K562 (cell line): ENCODE results near the gene SRPX. TPM values are rescaled to one million over a fixed set of nuclear protein-coding genes. Genes with fewer than 3 reads are reported as not detected.

Experiments used
- ATAC-seq: fragments of 200-7000 bp; cut with Tn5 transposase; 3 replicates; pipeline ENCODE4 v1.9.1; 2020; ENCODE audit warnings: moderate library complexity
- BruUV-seq: library from RNA; stranded (reverse); fragments of 400-500 nt; replicated peaks from 2 replicates; lab custom pipeline; 2021; lab: Mats Ljungman, UMichigan
- CTCF ChIA-PET: fragments of 300-600 bp; formaldehyde crosslinking; extraction: SDS; loops from one replicate; lab custom pipeline; 2021; ENCODE audit warnings: low intra/inter-chr PET ratio; lab: Yijun Ruan, JAX
- POLR2A ChIA-PET: fragments of 300-600, 350-650 bp; sonication (Branson Sonifier 250); formaldehyde crosslinking; extraction: SDS; loops from one replicate; lab custom pipeline; 2021; ENCODE audit warnings: antibody characterized with exemption, inconsistent platforms; lab: Yijun Ruan, JAX
- DNase-seq, 4 experiments: peaks; one replicate each; pipeline versions ENCODE4 v3.0.0 to v3.0.0-alpha.2; 2011 to 2018; ENCODE audit warnings: low spot score in 3 of 4, mixed read lengths in 3 of 4; ENCODE audit errors: extremely low read depth in 1 of 4
- FAIRE-seq: peaks from 2 replicates; lab custom pipeline; 2011; peaks lifted over from hg19 to GRCh38; lab: Jason Lieb, UNC
- H2AFZ ChIP-seq: 2 replicates; pipeline ENCODE4 v1.6.0; 2011; ENCODE audit warnings: low read depth, low read length, control low read depth, inconsistent platforms
- H3K27ac ChIP-seq: fragments of 200-600 bp; 3 replicates; pipeline ENCODE4 v1.8.0; 2011; ENCODE audit warnings: low read depth, mild to moderate bottlenecking, control low read depth, inconsistent platforms, low read length, moderate library complexity, mixed read lengths; ENCODE audit errors: extremely low read depth
- H3K27me3 ChIP-seq, 2 experiments: fragments of 300-600 bp in 1 of 2; 2 replicates in 1 of 2; 3 replicates in 1 of 2; pipeline versions ENCODE4 v1.6.0 to v1.8.0; 2011; ENCODE audit warnings: inconsistent platforms in 2 of 2, low read length in 2 of 2, mild to moderate bottlenecking in 1 of 2, mixed read lengths in 1 of 2, moderate library complexity in 1 of 2; ENCODE audit not compliant: control insufficient read depth in 2 of 2, insufficient read depth in 2 of 2
- H3K36me3 ChIP-seq: fragments of 300-600 bp; 3 replicates; pipeline ENCODE4 v1.8.0; 2011; ENCODE audit warnings: mild to moderate bottlenecking, low read length, inconsistent platforms; ENCODE audit not compliant: control insufficient read depth, insufficient read depth
- H3K4me1 ChIP-seq, 2 experiments: fragments of 200-600 bp in 1 of 2; replicated peaks in 1 of 2; 2 replicates in 1 of 2; 3 replicates in 1 of 2; pipeline versions ENCODE4 v1.5.1 to v1.8.0; 2011; ENCODE audit warnings: inconsistent platforms in 2 of 2, low read length in 2 of 2, mild to moderate bottlenecking in 1 of 2, mixed read lengths in 1 of 2, moderate library complexity in 1 of 2; ENCODE audit not compliant: control insufficient read depth in 2 of 2, insufficient read depth in 2 of 2
- H3K4me2 ChIP-seq: 2 replicates; pipeline ENCODE4 v1.6.1; 2011; ENCODE audit warnings: low read length, control low read depth, inconsistent platforms, mixed read lengths; ENCODE audit not compliant: insufficient read depth
- H3K4me3 ChIP-seq: fragments of 200-600 bp; sonication (generic), shearing (Covaris generic); 2 replicates; pipeline ENCODE4 v1.5.1; 2016; ENCODE audit warnings: control low read depth, inconsistent platforms
- H3K79me2 ChIP-seq: fragments of 200-600 bp; 3 replicates; pipeline ENCODE4 v1.8.0; 2011; ENCODE audit warnings: low read length, inconsistent platforms; ENCODE audit not compliant: control insufficient read depth, insufficient read depth
- H3K9ac ChIP-seq, 2 experiments: 2 replicates each; pipeline versions ENCODE4 v1.6.0 to v1.6.1; 2011; ENCODE audit warnings: low read depth in 2 of 2, low read length in 2 of 2, control low read depth in 1 of 2, inconsistent platforms in 1 of 2, mild to moderate bottlenecking in 1 of 2, mixed read lengths in 1 of 2; ENCODE audit not compliant: insufficient read depth in 1 of 2
- H3K9me1 ChIP-seq: one replicate; pipeline ENCODE4 v1.6.0; 2011; ENCODE audit warnings: inconsistent platforms, mild to moderate bottlenecking, low read length, moderate library complexity; ENCODE audit not compliant: control insufficient read depth, insufficient read depth
- H3K9me3 ChIP-seq: replicated peaks from 2 replicates; pipeline ENCODE4 v1.5.1; 2011; ENCODE audit warnings: low read depth, low read length, inconsistent platforms; ENCODE audit not compliant: control insufficient read depth, insufficient read depth
- H4K20me1 ChIP-seq: replicated peaks from 2 replicates; pipeline ENCODE4 v1.6.1; 2011; ENCODE audit warnings: low read length, inconsistent platforms, mixed read lengths; ENCODE audit not compliant: control insufficient read depth, insufficient read depth
- CTCF ChIP-seq, 3 experiments: IDR thresholded peaks in 2 of 3; conservative IDR thresholded peaks in 1 of 3; 2 replicates each; pipeline ENCODE4 v1.5.1; 2011 to 2012; ENCODE audit warnings: low read length in 3 of 3, mild to moderate bottlenecking in 3 of 3, control low read depth in 2 of 3, improper control_type of control experiment in 1 of 3, inconsistent platforms in 1 of 3, low read depth in 1 of 3, mixed read lengths in 1 of 3, moderate library complexity in 1 of 3; ENCODE audit not compliant: insufficient read depth in 2 of 3
- FOXM1 ChIP-seq, 2 experiments: fragments of 450-650 bp in 1 of 2; sonication (generic) in 1 of 2; formaldehyde crosslinking in 1 of 2; IDR thresholded peaks; 2 replicates each; pipeline versions ENCODE4 v1.6.1 to v1.9.0; 2017 to 2022; ENCODE audit warnings: low read depth in 2 of 2, mild to moderate bottlenecking in 2 of 2, missing genetic modification reagents in 1 of 2, moderate library complexity in 1 of 2
- RAD21 ChIP-seq, 2 experiments: fragments of 250-450 bp in 1 of 2; fragments of 450-650 bp in 1 of 2; sonication (Bioruptor Pico) in 1 of 2; formaldehyde crosslinking in 1 of 2; IDR thresholded peaks in 1 of 2; conservative IDR thresholded peaks in 1 of 2; 2 replicates each; pipeline versions ENCODE4 v1.4.0 to v1.8.0; 2020 to 2022; ENCODE audit warnings: mild to moderate bottlenecking in 2 of 2, moderate library complexity in 1 of 2
- TCFL5 ChIP-seq: fragments of 250-450 bp; sonication (Bioruptor Pico); conservative IDR thresholded peaks from 2 replicates; pipeline ENCODE4 v1.6.1; 2021; ENCODE audit warnings: mild to moderate bottlenecking, moderate library complexity, matching md5 sums
- ZNF121 ChIP-seq: sonication (generic); formaldehyde crosslinking; conservative IDR thresholded peaks from 2 replicates; pipeline ENCODE4 v1.8.0; 2022; ENCODE audit warnings: missing genetic modification reagents
- WGBS: fragments of 100-300 bp; shearing (Covaris generic); methylation state at CpG from one replicate; pipeline ENCODE4 v1.1.6; 2016; ENCODE audit warnings: low coverage, mixed read lengths; ENCODE audit not compliant: insufficient coverage; ENCODE audit errors: missing lambda C conversion rate; 5-methylcytosine and 5-hydroxymethylcytosine counted together
- in situ Hi-C: fragments of 300-500 bp; cut with MboI; formaldehyde crosslinking; loops from 4 replicates; pipeline ENCODE4 v1.15.0; 2018; ENCODE audit warnings: inconsistent platforms, mixed read lengths
- intact Hi-C: fragments of 100-400 bp; cut with micrococcal nuclease; formaldehyde crosslinking; loops from 2 replicates; pipeline ENCODE4 v1.14.2; 2022
- polyA plus RNA-seq, 8 experiments: library from polyadenylated mRNA; depleted of rRNA in 4 of 8; stranded (reverse) in 5 of 8; unstranded in 3 of 8; fragments of >200 nt; fragmentation: Nextera tagmentation in 2 of 8; fragmentation: Illumina TruSeq in 1 of 8; extraction: Ambion mirVana in 2 of 8; extraction: Trizol in 1 of 8; gene quantifications; 2 replicates each; pipeline versions ENCODE4 v1.2.1 to v1.2.3, GENCODE V29; 2011 to 2014; ENCODE audit warnings: inconsistent platforms in 1 of 8, missing spikeins in 1 of 8
- total RNA-seq, 7 experiments: library from RNA; depleted of rRNA in 6 of 7; stranded (reverse); fragments of >200 nt in 6 of 7; fragmentation: Illumina TruSeq in 2 of 7; extraction: Trizol in 2 of 7; gene quantifications; 2 replicates each; pipeline versions ENCODE4 v1.2.1 to v1.2.3, GENCODE V29; 2011 to 2021; ENCODE audit warnings: low replicate concordance in 1 of 7

SRPX gene
- total and polyA plus RNA-seq, 9 of the 15 experiments (the other 6 are each of a cell fraction or from before 2014, with no cell fraction given), result 0.11 to 0.77 (median 0.38) TPM; not detected in 2

GRCh38 chrX:38262715-38263620 is 42.3 kb upstream of the SRPX start:
- Histone ChIP-seq H3K4me2 (no peak overlapping the region), H3K27me3 (no peaks in the 10 kb centered on the region), H3K27ac (no peak overlapping the region), H3K4me3 (no peak overlapping the region), H3K9me3 (no peaks in the 10 kb centered on the region), H4K20me1 (no peaks in the 10 kb centered on the region), H3K79me2 (no peaks in the 10 kb centered on the region), H2AFZ (no peak overlapping the region), H3K9me1 (no peaks in the 10 kb centered on the region), H3K4me1 (no peaks in the 10 kb centered on the region), H3K36me3 (no peaks in the 10 kb centered on the region), H3K9ac (no peak overlapping the region)
- POLR2A ChIA-PET, result no interaction called here
- WGBS, result 67% methylated on average over 9 of the region's 9 CpGs
- in situ Hi-C loops (no loop called here), intact Hi-C loops (no loop called here)
- ATAC-seq, result no peak
- TF ChIP-seq FOXM1 (IDR thresholded peaks at IDR 0.05; ENCODE audit: low read depth), result no peak
- TF ChIP-seq FOXM1 (CRISPR knock-in tag; IDR thresholded peaks at IDR 0.05; ENCODE audit: low read depth), result no peak
- no peak for TF ChIP-seq ZNF121 (CRISPR knock-in tag)
- BruUV-seq, result no TSS peak
- FAIRE-seq, result no peak
- no peak for DNase-seq
- CTCF ChIA-PET, result no interaction called here

DNA sequence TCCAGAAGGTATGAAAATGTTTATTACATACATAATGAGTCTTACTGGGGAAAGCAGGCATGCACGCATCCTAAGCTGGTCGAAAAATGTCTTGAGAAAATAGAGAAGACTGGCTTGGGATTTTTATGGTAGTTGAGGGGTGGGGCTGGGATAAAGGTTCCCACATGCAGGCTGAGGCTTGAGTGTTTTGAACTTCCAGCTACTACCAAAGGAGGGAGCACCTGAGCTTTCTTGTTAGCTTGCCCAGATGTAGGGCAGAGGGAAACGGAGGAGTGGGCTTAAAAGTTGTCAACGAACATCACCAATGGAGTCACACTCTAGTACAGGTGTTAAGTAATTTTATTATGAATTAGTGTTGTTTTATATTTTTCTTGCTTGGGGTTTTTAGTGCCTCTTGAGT is 39.6 kb upstream of the SRPX start:
- no peak overlapping the region for H3K27ac ChIP-seq
- intact Hi-C loops (loop anchor here (1.0 kb wide), 1 partner anchor 67 kb away; the partner anchor contains the start of gene RPGR), in situ Hi-C loops (no loop called here)
- DNase-seq, result peak; percentile 5 to 38 (median 18)
- no peak overlapping the region for H3K4me3 ChIP-seq
- no peak overlapping the region for H3K9ac ChIP-seq
- no peaks in the 10 kb centered on the region for H3K79me2 ChIP-seq
- no peaks in the 10 kb centered on the region for H3K9me1 ChIP-seq
- no peaks in the 10 kb centered on the region for H4K20me1 ChIP-seq
- no peak overlapping the region for H3K4me2 ChIP-seq
- ChIA-PET POLR2A (no interaction called here), CTCF (interaction anchor here (0.6 to 0.7 kb wide), 2 partner anchors 68 to 77 kb away, joined by 3 read pairs; no protein-coding TSS in a partner anchor)
- H3K9me3 ChIP-seq, result no peaks in the 10 kb centered on the region
- H3K27me3 ChIP-seq, result peaks cover 0 to 6% of the 10 kb centered on the region in 2 experiments; a peak in 1 of 5 replicates
- peak; percentile 88 for ATAC-seq
- FAIRE-seq, result peak; percentile 79
- BruUV-seq, result no TSS peak
- 0% methylated on average over 4 of the region's 4 CpGs for WGBS
- no peaks in the 10 kb centered on the region for H3K36me3 ChIP-seq
- peaks cover 0 to 4% of the 10 kb centered on the region in 2 experiments; a peak in 1 of 5 replicates for H3K4me1 ChIP-seq
- H2AFZ ChIP-seq, result no peak overlapping the region
- TF ChIP-seq RAD21 (CRISPR knock-in tag; conservative IDR thresholded peaks at IDR 0.05 in 1 of 2, IDR thresholded peaks at IDR 0.05 in 1 of 2) (peak in 1 of 2 experiments; percentile 52; a peak in 2 of 4 replicates), CTCF (IDR thresholded peaks at IDR 0.05 in 2 of 3, conservative IDR thresholded peaks at IDR 0.05 in 1 of 3; ENCODE audit: insufficient read depth in 2 of 3, low read depth in 1 of 3, low read length in 3 of 3) (peak; percentile 48 to 58 (median 51)), TCFL5 (CRISPR knock-in tag) (no peak)
